22Rv1 (cell line): ENCODE results near the gene GNG11.

ENCODE experiments used
- H3K27ac ChIP-seq: fragments of 450-650 bp; 2 replicates; pipeline ENCODE4 v1.5.1; 2017
- CTCF ChIP-seq: fragments of 450-650 bp; IDR thresholded peaks from 2 replicates; pipeline ENCODE4 v1.5.1; 2017; ENCODE audit warnings: mild to moderate bottlenecking
- ZFX ChIP-seq: fragments of 450-650 bp; IDR thresholded peaks from 2 replicates; pipeline ENCODE4 v1.6.1; 2017; ENCODE audit warnings: antibody characterized with exemption, borderline replicate concordance

GNG11 gene

GRCh38 chr7:93943816-93944540 lies 22.4 kb downstream of the GNG11 start:
- no peak overlapping the region for H3K27ac ChIP-seq
- no peak for TF ChIP-seq ZFX
- no peak for TF ChIP-seq CTCF

- H3K27ac ChIP-seq, result no peak overlapping the region
- no peak for TF ChIP-seq ZFX
- no peak for TF ChIP-seq CTCF
Observed at GRCh38 chr7:93944673-93945072, 23.1 kb downstream of the GNG11 start.

GRCh38 chr7:93945083-93945482 lies 23.5 kb downstream of the GNG11 start:
- TF ChIP-seq CTCF (no peak), ZFX (no peak)
- H3K27ac ChIP-seq, result no peak overlapping the region

- H3K27ac ChIP-seq, result no peak overlapping the region
Observed at GRCh38 chr7:93945756-93946535, 24.4 kb downstream of the GNG11 start.

GRCh38 chr7:93948106-93948505 lies 26.6 kb downstream of the GNG11 start:
- no peak overlapping the region for H3K27ac ChIP-seq

More at GRCh38 chr7:93945756-93946535, 24.4 kb downstream of the GNG11 start:
- TF ChIP-seq CTCF (no peak), ZFX (no peak)

GRCh38 chr7:93948873-93949272 lies 27.3 kb downstream of the GNG11 start:
- TF ChIP-seq CTCF, result no peak
- no peak for TF ChIP-seq ZFX
- no peak overlapping the region for H3K27ac ChIP-seq

More at GRCh38 chr7:93948106-93948505, 26.6 kb downstream of the GNG11 start:
- TF ChIP-seq CTCF (no peak), ZFX (no peak)

- no peak overlapping the region for H3K27ac ChIP-seq
- TF ChIP-seq ZFX, result no peak
- TF ChIP-seq CTCF, result no peak
Observed at GRCh38 chr7:93949423-93949822, 27.9 kb downstream of the GNG11 start.
